Aorta (tissue), 5 donors: ENCODE measurements around the gene TECPR1. TPM values are rescaled to one million over a fixed set of nuclear protein-coding genes. Genes with fewer than 3 reads are reported as not detected.

Experiments used
- ATAC-seq: fragments of 200-7000 bp; cut with Tn5 transposase; one replicate; pipeline ENCODE4 v1.9.1; 2022; ENCODE audit warnings: moderate library complexity; ENCODE audit not compliant: low FRiP score
- DNase-seq, 2 donors: peaks; one replicate each; pipeline ENCODE4 v3.0.0-alpha.2; 2020
- H3K27ac ChIP-seq, 2 donors: one replicate each; pipeline ENCODE4 v1.5.1; 2013; ENCODE audit warnings: low read length in 2 of 2, mild to moderate bottlenecking in 2 of 2, moderate library complexity in 2 of 2, control low read depth in 1 of 2, inconsistent platforms in 1 of 2, low read depth in 1 of 2
- H3K27me3 ChIP-seq, 2 donors: one replicate each; pipeline ENCODE4 v1.6.1; 2013; ENCODE audit warnings: control low read depth in 1 of 2, low read length in 1 of 2, mild to moderate bottlenecking in 1 of 2, moderate library complexity in 1 of 2; ENCODE audit not compliant: insufficient read depth in 2 of 2, control insufficient read depth in 1 of 2
- H3K36me3 ChIP-seq, 2 donors: one replicate each; pipeline ENCODE4 v1.6.1; 2013; ENCODE audit warnings: control low read depth in 1 of 2, low read length in 1 of 2, mild to moderate bottlenecking in 1 of 2; ENCODE audit not compliant: insufficient read depth in 2 of 2, control insufficient read depth in 1 of 2
- H3K4me1 ChIP-seq, 2 donors: one replicate each; pipeline ENCODE4 v1.6.1; 2013; ENCODE audit warnings: low read length in 2 of 2, control low read depth in 1 of 2, mild to moderate bottlenecking in 1 of 2, moderate library complexity in 1 of 2; ENCODE audit not compliant: insufficient read depth in 2 of 2, control insufficient read depth in 1 of 2
- H3K4me3 ChIP-seq, 2 donors: one replicate each; pipeline ENCODE4 v1.5.1; 2013; ENCODE audit warnings: low read length in 2 of 2, control low read depth in 1 of 2, mild to moderate bottlenecking in 1 of 2
- H3K9me3 ChIP-seq: one replicate; pipeline ENCODE4 v1.6.1; 2013; ENCODE audit warnings: mild to moderate bottlenecking, low read length; ENCODE audit not compliant: control insufficient read depth
- WGBS, 2 donors: extraction: QIAGEN DNeasy Blood & Tissue Kit; methylation state at CpG; one replicate each; pipeline ENCODE4 v1.1.7; 2013; 5-methylcytosine and 5-hydroxymethylcytosine counted together
- intact Hi-C, 2 donors: fragments of 100-400 bp; cut with DNase I; formaldehyde crosslinking; loops; one replicate each; pipeline versions ENCODE4 v1.14.2 to v1.15.0; 2022
- polyA plus RNA-seq, 2 donors: library from polyadenylated mRNA; stranded (reverse); fragments of 200-250 nt; gene quantifications; one replicate each; pipeline ENCODE4 v1.2.3, GENCODE V29; 2013
- total RNA-seq, 2 donors: library from RNA; stranded (reverse); fragmentation: NEBNext Ultra II Directional; extraction: Animal tissue kit (Norgen Biotek cat#: 25700); gene quantifications; one replicate each; pipeline ENCODE4 v1.2.1, GENCODE V29; 2021
- donor health status: healthy with polysubstance abuse.
- donor health status: Bipolar disorder and iron deficiency.
- donor health status: DM: no; HTN: no; CAD: no.
- donor health status: DM: no; HTN: no; CAD: no.
- donor health status: DM: yes; HTN: yes; CAD: no.

TECPR1 gene
- total and polyA plus RNA-seq, 4 donors, result 16.0 to 48.0 (median 29.3) TPM

GRCh38 chr7:98165827-98166667, 86.0 kb downstream of the TECPR1 start:
- Histone ChIP-seq H3K27me3 (no peaks in the 10 kb centered on the region), H3K4me3 (no peak overlapping the region), H3K27ac (no peak overlapping the region), H3K36me3 (no peaks in the 10 kb centered on the region), H3K4me1 (no peaks in the 10 kb centered on the region), H3K9me3 (no peaks in the 10 kb centered on the region)
- 63 to 67% methylated on average over 18 of the region's 18 CpGs for WGBS, 2 donors
- peak; percentile 45 for ATAC-seq
- peak in 1 of 2 donors; percentile 62 for DNase-seq
- intact Hi-C loops, result loop anchor here (2.0 to 10.0 kb wide), 4 partner anchors 59 to 1051 kb away; partner anchors contain the start of genes LMTK2 (in 1 of the 2) and SDHAF3 (in 1 of the 2)

Other genes with a start within 250 kb of the TECPR1 start
- gene LMTK2, start 145.4 kb downstream of the TECPR1 start, total RNA-seq, result 10 to 100 TPM; 13.6 to 16.6 TPM
- gene LMTK2, start 145.4 kb downstream of the TECPR1 start, polyA plus RNA-seq, result 1 to 10 TPM; 1.5 to 3.6 TPM
- not detected for gene BHLHA15, start 40.8 kb downstream of the TECPR1 start, total RNA-seq
- under 1 TPM in 1 of 2 donors, not detected in 1; 0.36 TPM for gene BHLHA15, start 40.8 kb downstream of the TECPR1 start, polyA plus RNA-seq
- 100 to 1,000 TPM; 192 to 193 TPM for gene BRI3, start 29.5 kb upstream of the TECPR1 start, total RNA-seq
- gene BRI3, start 29.5 kb upstream of the TECPR1 start, polyA plus RNA-seq, result 100 to 1,000 TPM; 155 to 295 TPM
- gene BAIAP2L1, start 148.9 kb upstream of the TECPR1 start, total RNA-seq, result 1 to 10 TPM; 1.8 to 3.6 TPM
- gene BAIAP2L1, start 148.9 kb upstream of the TECPR1 start, polyA plus RNA-seq, result 1 to 10 TPM in 1 of 2 donors, under 1 TPM in 1; 0.23 to 5.4 TPM